ENCODE measurements around the gene TTC27.
"Not testable (repeated sequence)": the region's sequence is repeated elsewhere in the genome, so short reads cannot be mapped to it uniquely, and the experiment has no call there.

TTC27 gene

DNA sequence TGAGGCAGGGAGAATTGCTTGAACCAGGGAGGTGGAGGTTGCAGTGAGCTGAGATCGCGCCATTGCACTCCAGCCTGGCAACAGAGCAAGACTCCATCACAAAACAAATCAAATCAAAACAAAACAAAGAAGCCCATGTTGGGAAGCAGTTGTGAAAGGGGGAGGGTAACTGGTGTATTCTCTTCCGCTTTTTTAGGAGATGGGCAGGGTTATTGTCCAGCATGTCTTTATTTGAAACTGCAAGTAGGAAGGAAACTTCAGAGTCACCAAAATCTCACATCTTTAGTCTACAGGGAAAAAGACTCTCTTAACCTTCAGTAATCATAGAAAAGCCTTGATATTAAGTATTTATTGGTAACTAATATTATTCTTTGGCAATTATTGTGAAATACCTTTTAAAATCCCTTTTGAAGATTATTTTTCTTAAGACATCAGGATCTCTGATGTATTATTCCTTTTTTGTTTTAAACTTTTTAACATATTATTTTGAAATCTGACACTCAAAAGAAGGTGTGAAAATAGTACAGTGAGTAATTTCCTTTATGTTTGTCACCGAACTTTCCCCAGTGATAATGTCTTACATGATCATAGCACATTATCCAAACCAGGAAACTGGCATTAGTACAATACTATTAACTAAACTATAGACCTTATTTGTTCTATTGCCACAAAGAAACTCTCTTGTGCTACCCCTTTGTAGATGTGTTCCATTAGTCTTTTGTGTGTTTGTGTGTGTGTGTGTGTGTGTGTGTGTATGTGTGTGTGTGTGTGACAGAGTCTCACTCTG, 234.6 kb downstream of the TTC27 start:
- DNase-seq, result no peak

DNA sequence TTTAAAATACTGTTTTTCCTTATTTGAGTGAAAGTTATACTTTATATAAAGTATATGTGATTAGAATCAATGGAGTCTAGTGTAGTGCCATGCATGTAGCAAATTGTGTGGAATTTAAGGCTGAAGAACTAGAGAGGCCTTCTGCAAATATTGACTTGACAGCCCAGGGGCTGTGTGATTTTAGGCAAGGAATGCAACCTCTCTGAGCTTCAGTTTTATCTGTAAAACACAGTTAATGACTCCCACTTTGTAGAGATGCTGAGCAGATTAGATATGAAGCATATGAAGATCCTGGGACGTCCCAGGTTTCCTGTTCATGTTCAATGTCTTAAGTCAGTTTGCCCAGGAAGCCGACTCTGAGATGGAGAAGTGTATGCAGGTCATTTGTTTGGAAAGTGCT, 235.5 kb downstream of the TTC27 start:
- no peak for DNase-seq

DNA sequence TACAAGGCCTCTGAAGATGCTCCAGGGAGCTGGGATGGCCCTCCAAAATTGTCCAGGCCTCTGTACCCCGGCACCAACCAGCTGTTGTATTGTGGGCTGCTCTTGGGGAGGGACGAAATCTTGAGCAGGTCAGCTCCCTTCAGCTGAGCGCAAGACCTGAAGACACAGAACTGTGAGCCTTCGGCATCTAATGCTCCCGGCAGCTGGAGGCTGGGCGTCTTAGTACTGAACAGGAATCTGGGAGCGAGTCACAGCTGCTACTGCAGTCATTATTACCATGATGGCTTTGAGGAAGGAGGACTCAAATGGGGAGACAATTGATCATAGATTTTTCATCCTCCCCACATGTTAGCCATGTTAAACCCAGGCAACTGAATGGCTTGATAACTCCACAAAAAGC, 236.0 kb downstream of the TTC27 start:
- no peak for DNase-seq

DNA sequence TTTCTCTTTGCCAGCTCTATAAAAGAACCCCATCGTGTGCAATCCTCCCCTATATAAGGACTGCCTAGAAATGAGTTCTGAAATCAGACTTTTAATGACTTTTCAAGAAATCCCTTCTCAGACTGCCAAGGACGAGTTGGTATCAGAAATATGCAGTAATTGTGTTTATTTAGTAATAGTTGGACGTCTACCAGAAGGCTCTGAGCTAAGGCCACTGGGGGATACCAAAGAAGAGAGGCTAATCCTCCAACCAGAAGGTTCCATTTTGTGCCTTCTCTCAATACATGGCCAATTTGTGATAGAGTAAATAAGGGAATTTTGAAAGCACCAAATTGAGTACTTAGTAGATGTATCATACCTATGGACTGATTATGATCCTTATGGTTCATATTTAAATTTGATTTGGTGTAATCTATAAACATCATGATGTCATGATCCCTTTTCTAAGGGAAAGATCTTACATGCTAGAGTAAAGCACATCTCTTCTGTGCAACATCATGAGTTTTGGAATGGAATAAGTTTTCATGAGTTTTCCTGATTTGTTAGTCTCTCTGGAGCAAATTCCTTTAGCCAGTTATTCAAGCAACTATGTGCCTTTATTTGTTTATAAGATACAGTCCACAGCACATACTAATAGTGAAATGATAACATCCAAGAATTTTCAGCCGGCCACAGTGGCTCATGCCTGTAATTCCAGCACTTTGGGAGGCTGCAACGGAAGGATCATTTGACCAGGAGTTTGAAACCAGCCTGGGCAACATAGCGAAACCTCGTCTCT, 236.7 kb downstream of the TTC27 start:
- DNase-seq, result no peak

DNA sequence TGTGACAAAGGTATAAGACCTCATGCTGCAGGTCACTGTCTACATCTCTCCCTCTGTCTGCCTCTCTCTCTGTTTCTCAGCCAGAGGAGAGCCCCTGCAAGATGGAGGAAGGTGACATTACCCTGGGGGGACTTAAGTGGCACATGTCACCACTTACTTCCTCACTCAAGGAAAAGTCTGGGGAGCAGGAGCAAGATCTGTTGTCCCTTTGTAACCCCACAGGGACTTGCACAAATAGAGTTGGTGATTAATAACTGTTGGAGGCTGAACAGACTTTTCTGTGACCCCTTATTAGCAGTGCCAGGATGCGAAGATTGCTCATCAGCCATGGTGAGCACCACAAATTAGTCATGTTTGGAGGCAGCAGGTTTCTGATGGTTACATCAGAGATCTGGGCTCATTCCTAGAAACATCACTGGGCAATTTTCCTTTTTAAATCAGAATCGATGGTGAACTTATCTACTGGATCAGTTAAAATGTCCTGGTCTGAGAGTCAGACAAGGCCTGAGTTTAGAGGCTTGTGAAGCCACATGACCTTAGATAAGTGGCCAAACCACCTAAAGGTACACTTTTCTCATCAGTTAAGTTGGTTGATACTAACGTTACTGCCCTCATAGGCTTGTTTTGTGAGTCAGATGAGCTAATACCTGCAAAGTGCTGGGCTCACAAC, 237.7 kb downstream of the TTC27 start:
- DNase-seq, result no peak

DNA sequence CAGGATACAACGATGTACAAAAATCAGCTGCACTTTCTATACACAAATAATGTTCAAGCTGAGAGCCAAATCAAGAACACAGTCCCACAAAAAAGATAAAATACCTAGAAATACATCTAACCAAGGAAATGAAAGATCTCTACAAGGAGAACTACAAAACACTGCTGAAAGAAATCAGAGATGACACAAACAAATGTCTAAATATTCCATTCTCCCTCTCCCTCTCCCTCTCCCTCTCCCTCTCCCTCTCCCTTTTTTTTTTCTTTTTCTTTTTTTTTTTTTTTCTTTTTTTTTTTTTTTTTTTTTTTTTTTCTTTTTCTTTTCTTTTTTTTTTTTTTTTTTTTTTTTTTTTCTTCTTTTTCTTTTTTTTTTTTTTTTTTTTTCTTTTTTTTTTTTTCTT, 238.6 kb downstream of the TTC27 start:
- DNase-seq, result not testable (repeated sequence)

Measured in activated CD4-positive, CD25-positive, alpha-beta regulatory T cell (primary cell).